Measurements from ENCODE around the gene PROM1.

PROM1 gene, protein sequence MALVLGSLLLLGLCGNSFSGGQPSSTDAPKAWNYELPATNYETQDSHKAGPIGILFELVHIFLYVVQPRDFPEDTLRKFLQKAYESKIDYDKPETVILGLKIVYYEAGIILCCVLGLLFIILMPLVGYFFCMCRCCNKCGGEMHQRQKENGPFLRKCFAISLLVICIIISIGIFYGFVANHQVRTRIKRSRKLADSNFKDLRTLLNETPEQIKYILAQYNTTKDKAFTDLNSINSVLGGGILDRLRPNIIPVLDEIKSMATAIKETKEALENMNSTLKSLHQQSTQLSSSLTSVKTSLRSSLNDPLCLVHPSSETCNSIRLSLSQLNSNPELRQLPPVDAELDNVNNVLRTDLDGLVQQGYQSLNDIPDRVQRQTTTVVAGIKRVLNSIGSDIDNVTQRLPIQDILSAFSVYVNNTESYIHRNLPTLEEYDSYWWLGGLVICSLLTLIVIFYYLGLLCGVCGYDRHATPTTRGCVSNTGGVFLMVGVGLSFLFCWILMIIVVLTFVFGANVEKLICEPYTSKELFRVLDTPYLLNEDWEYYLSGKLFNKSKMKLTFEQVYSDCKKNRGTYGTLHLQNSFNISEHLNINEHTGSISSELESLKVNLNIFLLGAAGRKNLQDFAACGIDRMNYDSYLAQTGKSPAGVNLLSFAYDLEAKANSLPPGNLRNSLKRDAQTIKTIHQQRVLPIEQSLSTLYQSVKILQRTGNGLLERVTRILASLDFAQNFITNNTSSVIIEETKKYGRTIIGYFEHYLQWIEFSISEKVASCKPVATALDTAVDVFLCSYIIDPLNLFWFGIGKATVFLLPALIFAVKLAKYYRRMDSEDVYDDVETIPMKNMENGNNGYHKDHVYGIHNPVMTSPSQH

DNA sequence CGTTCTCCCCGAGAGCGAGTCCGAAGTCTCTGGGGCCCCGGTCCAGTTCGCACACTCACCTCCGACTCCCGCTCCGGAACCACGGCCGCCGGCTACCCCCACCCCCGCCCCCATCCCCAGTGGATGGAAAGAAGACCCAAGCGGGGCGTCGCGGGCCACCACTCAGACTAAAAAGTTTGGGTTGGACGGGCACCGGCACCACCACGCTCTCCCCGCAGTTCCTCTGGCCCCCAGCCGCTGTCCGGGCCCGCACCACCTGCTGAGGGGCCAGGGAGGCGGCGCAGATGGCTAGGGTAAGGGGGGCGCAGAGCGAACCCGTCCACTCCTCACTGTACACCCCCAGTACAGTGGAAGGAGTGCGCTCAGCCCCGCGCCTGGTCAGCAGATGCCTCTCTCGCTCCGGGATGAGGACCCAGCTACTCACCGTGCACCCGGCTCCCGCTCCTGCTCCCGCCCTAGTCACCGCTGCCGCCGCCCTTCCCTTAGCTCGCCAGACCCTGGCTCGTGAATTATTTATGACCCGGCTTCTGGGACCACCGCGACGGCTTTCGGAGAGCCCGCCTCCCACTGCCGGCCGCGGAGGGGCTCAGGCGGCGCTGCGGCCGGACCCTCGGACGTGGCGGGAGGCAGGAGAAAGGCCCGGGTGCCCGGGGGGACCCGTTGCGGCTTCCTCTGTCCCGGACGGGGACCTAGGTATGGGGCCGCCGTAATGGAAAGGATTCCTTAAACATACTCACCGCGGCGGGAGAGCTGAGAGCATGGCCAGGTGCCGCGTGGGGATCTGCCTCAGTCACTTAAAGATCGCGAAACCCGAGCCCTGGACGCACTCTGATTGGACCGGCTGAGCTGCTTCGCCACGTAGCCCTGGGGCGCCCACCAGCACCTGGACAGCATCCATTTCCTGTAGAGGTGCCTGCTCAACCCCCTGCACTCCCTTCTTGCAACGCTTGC, at the start of gene PROM1:
Gene PROM1 (minus strand): TSS at position 783 of the 951 bp plus-strand sequence. CDS start 8,117 bp downstream, outside the sequence.
- DNase-seq (ENCODE audit: low spot score) = no peak

DNA sequence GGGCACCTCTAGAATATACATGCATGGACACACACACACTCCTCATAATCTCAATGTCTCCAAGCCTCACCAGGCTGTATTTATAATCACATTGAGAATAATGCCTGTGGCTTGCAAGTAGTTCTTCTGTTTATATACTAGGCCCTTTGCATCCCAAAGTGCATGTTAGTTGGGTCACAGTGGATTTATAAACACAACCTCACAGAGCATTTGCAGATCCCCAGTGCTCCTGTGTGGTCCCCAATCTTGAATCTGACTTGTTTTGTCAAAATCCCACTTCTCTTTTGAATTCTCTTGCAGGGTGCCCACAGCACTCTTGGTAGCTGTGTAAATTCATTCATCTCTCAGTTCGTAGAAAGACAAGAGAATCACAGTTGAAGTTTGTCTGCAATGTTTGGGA, 49.6 kb upstream of the PROM1 start:
- DNase-seq (ENCODE audit: low spot score) = no peak

DNA sequence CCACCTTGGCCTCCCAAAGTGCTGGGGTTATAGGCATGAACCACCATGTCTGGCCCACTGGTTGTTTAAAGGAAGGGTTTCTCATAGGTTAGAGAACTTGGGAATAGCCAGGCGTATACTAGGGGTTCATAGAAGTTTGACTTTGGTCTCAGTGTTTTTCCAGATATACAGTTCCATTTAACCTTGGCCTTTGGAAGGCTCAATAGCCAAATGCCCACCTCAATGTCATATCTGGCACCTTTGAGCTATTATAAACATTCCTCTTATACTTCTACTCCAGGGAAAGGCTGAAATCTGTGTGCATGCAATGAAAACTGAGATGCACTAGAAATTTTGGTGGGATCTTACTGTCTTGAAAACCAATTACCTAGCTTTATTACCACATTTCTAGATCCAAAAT, 47.5 kb upstream of the PROM1 start:
- no peak for DNase-seq (ENCODE audit: low spot score)

DNA sequence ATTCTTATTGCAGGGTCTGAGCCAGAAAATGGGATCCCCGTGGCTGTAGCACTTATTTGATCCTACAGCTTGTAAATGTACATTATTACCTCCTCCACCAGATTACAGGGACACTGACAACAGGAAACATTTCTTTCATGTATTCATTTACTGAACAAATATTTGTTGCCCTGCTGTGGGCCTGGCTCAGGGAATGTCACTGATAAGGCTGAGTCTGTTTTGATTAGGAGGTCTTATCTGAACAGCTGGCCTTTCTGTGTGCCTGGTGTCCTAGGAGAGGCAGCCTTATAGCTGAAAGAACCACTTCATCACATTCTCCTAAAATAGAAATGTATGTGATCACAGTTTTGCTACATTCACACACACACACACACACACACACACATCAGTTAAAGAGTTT, 45.5 kb upstream of the PROM1 start:
- DNase-seq (ENCODE audit: low spot score) = no peak

DNA sequence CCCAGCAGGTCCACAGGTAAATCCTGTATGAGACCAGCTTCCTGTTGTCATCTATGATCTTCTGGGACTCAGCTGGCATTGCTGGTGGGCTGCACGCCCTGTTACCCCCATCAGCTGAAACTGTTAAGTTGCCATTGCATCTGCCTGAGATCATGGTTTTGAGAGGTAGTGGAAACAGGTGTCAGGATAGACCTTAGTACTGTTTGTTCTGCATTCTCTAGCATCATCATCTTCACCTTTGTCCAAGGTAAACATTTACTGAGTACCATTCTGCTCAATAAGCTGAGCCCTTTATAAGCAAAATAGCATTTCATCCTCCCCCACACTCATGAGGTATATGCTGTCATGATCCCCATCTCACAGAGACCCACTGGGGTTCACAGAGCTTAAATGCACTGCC, 42.9 kb upstream of the PROM1 start:
- peak; percentile 15 for DNase-seq (ENCODE audit: low spot score)

DNA sequence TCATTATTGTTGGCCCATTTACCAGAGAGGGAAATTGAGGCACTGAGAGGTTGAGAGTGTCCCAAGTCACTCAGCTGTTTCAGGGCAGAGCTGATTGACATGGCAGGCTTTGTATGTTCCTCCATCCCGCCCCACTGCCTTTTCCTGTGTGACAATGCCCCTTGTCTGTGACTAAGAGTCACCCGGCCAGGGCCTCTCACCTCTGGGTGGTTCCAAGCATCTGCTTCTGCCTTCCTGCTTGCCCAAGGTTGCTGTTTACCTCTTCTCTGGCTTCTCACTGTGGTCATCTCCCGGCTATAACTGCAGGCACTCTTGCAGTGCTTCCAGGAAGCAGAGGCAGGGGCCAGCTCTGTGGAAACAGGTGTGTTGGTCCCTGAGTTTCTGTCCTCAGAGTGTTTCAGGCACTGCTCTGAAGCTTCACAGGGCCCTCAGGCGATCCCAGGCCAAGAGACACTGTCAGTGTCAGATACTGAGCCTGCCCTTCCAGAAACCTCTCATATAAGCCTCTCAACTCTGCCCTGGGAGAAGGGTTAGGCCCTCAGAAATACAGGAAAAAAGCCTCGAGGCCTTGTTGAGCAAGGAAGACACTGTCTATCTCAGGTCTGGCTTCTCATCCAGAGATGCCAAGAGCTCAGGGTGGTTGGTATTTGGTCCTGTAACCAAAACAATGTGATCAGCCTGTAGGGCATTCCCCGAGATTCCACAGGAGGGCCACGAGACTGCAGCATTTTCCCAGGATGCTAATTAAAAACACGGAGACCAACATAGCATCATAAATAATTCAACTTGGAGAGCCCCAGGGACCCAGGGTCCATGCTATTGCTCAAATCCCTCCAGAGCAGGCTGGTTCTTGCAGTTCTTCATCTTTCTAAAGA, 42.0 kb upstream of the PROM1 start:
- DNase-seq (ENCODE audit: low spot score) = no peak

DNA sequence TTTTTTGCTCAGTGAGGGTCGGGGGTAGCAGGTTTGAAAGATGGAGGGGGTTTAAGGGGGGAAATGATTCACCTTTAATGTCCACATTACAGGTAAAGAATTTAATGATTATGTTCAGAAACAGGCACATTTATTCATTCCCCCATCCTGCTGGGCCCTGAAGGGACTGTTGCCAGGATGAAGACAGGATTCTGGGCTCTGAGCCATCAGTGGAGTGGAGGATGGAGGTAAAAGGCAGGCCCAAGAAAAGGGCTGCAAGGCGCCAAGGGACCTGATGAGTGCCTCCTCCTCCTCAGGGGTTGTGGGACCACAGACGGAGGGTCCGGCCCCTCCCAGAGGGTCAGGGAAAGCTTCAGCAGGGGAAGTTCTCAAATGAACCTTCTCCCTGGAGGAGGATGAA, 40.4 kb upstream of the PROM1 start:
- peak; percentile 69 for DNase-seq (ENCODE audit: low spot score)

DNA sequence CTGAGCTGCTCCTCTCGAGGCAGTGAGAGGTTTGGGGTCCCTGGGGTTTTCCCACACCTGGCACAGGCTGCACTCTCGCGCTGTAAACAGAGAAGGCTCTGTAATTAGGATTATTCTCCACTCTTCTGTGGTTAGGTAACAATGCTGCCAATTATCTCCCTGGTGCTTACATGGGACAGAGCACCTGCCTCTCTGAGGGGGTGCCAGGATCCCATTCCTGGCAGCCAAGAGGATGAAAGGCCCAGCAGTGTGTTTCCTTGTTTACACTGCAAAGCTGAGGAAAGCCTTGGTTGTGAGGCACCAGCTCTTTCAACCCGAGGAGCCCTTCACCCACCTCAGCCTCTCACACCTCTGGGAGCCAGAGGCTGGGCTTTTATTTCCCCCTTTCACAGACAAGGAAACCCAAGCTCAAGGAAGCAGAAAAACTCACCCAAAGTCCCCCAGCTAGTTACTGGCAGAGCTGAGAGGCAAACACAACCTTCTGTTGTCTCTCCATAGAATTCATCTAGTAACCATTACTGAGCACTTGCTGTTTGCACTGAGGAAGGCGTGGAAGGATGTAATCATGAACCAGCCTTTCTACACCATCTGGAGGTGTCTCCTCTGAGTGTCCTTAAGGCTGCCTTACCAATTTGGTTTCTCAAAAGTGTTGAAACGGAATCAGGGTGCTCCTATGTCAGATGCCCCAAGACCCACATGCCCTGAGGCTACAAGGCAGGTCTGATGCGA, 39.7 kb upstream of the PROM1 start:
- DNase-seq (ENCODE audit: low spot score) = peak; percentile 76

DNA sequence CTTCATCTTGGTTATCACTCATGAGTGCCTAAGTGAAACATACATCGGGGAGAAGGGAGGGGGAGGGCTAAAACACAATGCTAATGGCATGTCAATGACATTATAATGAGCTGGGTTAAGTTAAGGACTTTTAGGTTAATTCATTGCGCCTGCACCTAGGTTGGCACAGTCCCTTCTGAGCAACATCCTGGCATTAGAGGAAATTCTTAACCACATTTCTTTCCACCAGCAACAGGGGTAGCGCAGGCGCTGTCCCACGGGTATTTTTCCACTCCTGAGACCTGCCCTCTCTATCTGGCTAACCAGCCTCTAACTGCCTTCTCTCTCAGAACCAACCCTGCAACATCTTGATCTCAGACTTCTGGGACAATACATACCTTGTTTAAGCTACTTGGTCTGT, 39.0 kb upstream of the PROM1 start:
- DNase-seq (ENCODE audit: low spot score) = no peak

DNA sequence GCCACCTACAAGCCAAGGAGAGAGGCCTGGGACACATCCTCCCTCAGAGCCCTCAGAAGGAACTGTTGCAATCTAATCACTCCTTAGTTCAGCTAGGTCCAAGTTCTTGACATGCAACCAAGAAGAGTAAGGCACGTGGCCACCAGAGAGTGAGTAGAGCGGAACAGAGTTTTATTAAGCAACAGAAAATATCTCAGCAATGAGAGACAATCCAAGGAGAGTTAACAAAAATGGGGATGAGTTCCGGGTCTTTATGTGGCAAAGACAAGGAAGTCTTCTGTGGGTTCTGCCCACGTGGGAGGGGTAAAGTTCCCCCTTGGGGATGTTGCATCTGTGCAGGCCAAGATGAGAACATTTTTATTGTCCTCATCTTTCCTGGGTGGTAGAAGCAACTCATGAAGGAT, 38.5 kb upstream of the PROM1 start:
- DNase-seq (ENCODE audit: low spot score) = no peak

DNA sequence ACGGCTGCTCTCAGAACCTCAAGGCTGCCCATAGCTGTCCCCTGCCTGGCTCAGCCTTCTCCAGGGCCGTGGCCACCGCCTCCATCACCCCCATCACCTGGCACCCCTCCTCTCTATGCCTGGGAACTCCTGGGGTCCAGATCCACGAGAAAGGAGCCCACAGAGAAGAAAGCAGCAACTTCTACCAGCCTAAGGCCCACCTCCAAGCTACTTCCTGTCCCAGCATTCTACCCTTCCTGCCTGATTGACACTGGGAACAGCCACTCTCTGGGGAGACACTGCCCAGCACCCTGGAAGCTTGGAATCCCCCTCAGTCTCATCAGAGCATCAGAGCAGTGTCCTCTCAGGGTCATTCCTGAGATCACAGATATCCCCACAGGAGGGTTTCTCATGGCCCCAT, 36.9 kb upstream of the PROM1 start:
- no peak for DNase-seq (ENCODE audit: low spot score)

DNA sequence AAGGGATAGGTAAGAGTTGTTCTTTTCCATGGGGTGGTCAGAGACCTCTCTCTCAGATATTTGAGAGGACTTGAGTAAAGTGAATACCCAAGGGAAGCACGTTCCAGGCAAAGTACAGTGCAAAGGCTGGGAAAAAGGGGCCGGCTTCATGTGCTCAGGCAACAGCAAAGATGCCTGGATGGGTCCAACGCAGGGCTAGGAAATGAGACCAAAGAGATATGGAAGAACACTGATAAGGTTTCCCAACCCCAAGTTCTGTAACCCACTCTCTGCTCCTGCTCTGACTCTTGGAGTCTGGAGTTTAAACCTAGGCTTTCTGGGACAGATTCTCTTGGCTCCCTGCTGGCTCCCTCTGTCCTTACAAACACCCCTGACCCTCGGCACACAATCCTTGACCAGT, 36.2 kb upstream of the PROM1 start:
- no peak for DNase-seq (ENCODE audit: low spot score)

DNA sequence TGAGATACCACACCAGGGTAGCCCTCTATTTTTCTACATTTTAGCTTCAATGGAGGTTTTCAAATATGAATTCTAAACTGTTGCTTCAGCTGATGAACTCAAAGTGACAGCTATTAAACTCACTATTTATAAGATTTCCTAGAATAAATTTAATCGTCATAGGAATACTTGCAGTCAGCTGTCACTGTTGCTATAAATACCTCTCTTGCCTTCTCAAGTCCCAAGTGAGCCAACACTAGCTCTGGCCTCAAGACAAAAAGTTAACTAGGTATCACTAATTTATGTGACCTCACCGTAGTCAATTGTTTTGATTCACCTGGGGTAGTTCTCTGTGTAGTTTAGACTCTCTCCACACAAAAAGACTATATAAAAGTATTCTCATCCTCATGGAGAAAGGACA, 34.3 kb upstream of the PROM1 start:
- no peak for DNase-seq (ENCODE audit: low spot score)

DNA sequence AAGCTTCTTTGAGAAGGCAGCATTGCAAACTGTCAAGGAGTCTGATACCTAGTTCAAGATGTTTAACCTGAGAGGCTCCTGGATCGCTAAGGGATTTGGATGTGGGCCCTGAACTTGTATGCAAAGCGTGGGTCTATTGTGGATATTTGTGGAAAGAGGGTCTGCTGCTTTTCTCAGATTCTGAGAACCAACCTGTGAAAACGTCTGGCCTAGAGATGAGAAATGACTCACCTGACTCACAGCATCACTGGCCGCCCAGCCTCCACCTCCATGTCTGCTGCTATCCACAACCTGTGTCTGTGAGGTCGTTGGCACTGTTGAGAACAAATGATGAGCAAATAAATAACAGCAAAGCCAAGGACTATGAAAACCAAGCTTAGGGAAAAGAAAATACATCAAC, 33.3 kb upstream of the PROM1 start:
- no peak for DNase-seq (ENCODE audit: low spot score)

DNA sequence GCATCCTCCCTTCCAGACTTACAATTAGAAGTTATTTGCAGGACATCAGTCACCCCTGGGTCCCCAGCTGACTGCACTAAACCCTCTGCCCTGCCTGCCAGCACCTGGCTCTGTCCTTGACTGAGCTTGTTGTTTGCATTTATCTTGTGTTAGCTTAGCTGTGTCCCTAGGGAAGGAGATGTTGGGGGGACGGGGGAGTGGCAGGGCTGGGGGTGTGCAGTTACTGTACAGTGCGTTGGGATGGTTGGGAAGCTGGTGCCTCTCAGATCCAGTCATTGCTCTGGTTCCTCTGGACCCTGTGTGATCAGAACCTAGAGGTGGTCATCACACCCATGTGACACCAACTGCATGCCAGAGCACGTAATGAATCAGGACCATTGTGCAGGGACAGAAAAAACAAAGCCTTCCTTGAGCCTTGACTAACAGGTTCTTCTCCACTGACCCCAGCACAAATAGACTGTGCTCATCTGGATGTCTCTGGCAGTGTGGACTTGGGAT, 32.7 kb upstream of the PROM1 start:
- no peak for DNase-seq (ENCODE audit: low spot score)

DNA sequence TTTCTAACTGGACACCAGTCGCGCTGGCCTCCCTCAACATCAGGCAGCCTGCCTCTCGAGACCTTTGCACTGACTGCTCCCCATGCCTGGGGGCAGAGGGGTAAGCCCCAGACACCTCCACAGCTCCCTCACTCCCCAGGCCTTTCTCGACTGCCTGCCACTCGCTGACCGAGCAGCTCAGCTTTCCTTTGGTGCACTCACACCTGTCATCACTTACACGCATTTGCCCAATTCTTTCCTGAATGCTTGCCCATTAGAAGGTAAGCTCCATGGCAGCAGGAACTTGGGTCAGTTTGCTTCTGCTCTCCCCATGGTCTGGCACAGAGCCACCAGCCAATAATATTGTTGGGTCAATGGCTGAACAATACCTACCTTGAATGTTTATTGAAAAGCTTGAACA, 32.2 kb upstream of the PROM1 start:
- DNase-seq (ENCODE audit: low spot score) = no peak

DNA sequence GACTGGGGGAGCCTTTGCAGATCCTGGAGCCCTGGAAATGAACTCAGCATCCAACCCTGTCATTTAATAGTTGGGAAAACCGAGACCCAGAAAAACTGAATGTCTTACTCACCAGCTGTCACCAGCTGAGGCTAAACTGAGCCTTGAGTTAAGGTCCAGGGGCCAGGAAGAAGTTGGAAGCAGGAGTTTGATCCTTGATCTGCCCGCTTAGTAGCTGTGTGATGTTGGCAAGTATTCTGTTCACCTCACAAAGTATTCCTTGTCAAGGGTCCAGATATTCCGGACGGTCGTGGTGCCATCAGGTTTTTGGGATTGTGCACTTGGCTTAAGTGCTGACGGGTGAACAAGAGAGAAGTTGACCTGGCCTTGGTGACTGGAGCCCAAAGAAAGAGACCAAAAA, 30.7 kb upstream of the PROM1 start:
- DNase-seq (ENCODE audit: low spot score) = no peak

DNA sequence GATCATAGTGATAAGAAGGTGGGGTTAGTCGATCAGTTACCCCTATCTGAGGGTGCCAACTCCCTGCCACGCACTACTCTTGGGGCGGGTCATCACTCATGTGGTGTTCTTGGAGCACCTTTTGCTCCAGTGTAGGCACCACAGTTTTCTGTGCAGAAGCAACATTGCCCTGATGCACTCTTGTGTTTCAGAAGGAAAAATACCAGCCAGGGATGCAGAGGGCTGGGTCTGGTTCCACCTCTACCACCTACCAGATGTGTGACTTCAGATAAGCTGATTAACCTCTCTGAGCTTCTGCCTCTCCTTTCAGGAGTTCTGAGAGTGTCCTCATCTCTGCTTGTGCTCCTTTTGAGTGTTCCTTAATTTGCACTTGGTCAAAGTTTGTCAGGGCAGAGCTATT, 29.9 kb upstream of the PROM1 start:
- no peak for DNase-seq (ENCODE audit: low spot score)

DNA sequence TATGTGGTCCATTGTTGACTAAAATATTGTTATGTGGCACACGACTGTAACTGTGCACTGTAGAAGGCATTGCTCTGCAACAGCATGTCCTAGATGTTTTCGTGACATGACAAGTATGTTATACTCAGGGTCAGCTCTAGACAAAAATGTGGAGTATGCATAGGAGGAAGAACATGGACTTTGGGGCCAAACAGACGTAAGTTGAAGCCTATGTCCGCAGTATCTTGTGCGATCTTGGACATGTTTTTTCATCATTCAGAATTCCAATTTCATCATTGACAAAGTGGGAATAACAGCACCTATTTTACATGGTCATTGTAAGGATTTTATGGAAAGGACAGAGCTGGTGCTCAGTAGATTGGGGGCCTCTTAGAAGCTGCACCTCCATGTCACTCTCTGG, 27.7 kb upstream of the PROM1 start:
- no peak for DNase-seq (ENCODE audit: low spot score)

DNA sequence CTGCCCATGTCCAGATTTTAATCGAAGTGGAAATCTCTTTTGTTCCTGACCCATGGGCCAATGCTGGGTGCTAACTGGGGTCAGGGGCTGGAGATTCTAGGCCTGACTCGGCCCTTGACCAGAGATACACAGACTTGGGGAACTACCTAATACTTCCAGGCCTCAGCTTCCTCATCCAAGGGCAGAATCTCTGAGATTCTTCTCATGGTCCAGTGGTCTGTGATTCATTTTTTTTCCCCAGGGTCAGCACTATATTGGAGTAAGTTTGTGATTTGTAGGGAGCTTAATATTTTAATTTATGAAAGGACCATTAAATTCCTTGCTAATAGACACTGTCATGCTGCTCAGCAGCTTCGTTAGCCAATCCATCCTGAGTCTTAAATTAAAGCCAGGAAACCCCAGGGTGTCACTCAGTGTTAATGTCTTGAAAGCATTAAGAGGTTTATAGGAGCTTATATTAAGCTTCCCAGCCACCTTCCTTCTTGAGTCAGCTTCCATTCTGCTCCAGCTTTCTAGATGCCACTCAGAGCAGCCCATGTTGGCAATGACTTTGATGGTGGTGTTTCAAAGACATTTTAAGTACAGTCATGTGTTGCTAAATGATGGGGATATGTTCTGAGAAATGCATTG, 27.0 kb upstream of the PROM1 start:
- DNase-seq (ENCODE audit: low spot score) = no peak
